ENCODE results near the gene ACOXL.

The ACOXL gene

DNA sequence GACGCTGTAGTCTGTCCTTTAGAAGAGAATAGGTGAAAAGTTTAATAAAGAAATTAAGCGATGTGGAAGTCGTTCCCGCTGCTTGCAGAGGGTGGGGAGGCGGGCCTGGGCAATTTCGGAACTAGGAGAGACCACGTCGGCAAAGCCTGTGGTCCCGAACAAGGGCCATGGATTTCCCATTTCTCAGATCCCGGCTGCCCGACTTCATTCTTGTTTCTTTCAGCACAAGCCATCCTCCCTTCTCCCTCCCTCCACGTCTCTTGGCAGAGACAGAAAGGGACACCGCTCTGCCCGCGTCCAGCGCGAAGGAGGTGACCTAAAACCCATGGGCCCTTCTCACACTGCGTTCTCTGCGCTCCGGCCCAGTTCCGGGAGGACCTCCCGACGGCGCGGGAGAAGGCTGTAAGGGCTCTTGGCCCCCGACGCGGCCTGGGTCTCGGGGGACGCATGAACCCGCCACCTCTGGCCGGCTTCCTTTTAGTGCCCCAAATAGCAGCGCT lies 386.2 kb downstream of the ACOXL start:
- TF ChIP-seq, protein P1, sequence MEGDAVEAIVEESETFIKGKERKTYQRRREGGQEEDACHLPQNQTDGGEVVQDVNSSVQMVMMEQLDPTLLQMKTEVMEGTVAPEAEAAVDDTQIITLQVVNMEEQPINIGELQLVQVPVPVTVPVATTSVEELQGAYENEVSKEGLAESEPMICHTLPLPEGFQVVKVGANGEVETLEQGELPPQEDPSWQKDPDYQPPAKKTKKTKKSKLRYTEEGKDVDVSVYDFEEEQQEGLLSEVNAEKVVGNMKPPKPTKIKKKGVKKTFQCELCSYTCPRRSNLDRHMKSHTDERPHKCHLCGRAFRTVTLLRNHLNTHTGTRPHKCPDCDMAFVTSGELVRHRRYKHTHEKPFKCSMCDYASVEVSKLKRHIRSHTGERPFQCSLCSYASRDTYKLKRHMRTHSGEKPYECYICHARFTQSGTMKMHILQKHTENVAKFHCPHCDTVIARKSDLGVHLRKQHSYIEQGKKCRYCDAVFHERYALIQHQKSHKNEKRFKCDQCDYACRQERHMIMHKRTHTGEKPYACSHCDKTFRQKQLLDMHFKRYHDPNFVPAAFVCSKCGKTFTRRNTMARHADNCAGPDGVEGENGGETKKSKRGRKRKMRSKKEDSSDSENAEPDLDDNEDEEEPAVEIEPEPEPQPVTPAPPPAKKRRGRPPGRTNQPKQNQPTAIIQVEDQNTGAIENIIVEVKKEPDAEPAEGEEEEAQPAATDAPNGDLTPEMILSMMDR (IDR thresholded peaks at IDR 0.05; ENCODE audit: low read depth, low read length, poor library complexity, severe bottlenecking), result no peak
- no peak; the same call in 1 of the 2 replicates for TF ChIP-seq EZH2phosphoT487 (IDR thresholded peaks at IDR 0.05; ENCODE audit: borderline replicate concordance, low read length)
- Histone ChIP-seq H3K9me2 (replicated peaks; ENCODE audit: control insufficient read depth, low read length) (no peaks in the 10 kb centered on the region), H3K27ac (ENCODE audit: low read depth, low read length) (no peak overlapping the region), H3K4me2 (ENCODE audit: low read length) (peak overlapping the region; percentile 97), H3K4me1 (ENCODE audit: control insufficient read depth, low read length) (peaks cover 44% of the 10 kb centered on the region), H4K20me1 (ENCODE audit: control insufficient read depth, insufficient read depth, low read depth, low read length) (peaks cover 13% of the 10 kb centered on the region), H3K36me3 (ENCODE audit: control insufficient read depth, low read length) (peaks cover 22% of the 10 kb centered on the region), H3F3A (ENCODE audit: control insufficient read depth, insufficient read depth) (peaks cover 3% of the 10 kb centered on the region; the same call in 1 of the 2 replicates), H3K27me3 (ENCODE audit: control insufficient read depth, low read length) (peaks cover 47% of the 10 kb centered on the region), H3K9me3 (ENCODE audit: control insufficient read depth, insufficient read depth, low read length) (no peaks in the 10 kb centered on the region), H3K4me3 (ENCODE audit: low read length) (peak overlapping the region; percentile 91), H3K79me2 (ENCODE audit: control insufficient read depth, low read length) (peaks cover 26% of the 10 kb centered on the region)

DNA sequence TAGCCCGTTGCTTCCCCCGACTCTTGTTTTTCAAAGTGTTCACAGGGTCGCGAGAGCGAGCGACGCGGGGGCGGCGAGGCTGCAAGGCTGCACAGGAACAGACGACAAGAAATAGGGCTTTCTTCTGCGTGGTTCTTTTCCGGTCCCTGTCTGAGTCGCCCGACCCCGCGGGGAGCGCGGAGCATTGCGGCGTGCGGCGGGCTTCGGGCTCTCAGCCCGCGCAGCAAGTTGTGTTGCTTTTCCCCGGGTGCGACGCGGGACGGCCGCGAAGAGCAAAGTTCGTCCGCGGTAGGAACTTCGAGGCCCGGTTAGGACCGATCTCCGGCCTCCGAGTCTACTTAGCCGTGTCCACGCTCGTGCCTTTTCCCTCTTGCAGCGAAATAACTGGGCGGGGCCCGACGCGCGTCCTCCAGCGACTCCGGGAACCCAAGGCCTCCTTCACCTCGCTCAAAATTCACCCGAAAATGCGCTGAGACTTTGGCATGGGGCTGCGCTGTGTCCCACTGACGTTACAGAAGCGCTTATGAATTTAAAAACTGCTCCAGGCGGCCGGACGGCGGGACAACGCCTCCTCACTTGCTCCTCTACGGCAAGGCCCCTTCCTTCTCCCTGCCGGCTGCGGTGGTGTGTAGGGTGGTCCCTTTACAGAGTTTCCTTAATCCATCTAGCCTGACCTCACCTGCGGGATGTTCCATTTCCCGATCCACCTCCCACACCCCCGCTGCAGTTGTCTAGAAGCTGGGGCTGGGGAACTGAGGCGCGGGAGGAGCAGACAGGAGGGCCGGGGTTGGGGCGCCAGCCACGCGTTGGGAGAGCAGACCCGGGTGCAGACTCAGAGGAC lies 386.8 kb downstream of the ACOXL start:
- Histone ChIP-seq H3K4me2 (ENCODE audit: low read length) (peak overlapping the region; percentile 97), H3K9me3 (ENCODE audit: control insufficient read depth, insufficient read depth, low read length) (no peaks in the 10 kb centered on the region), H3K27me3 (ENCODE audit: control insufficient read depth, low read length) (peaks cover 47% of the 10 kb centered on the region), H3K4me1 (ENCODE audit: control insufficient read depth, low read length) (peaks cover 51% of the 10 kb centered on the region), H3K79me2 (ENCODE audit: control insufficient read depth, low read length) (peaks cover 33% of the 10 kb centered on the region), H3F3A (ENCODE audit: control insufficient read depth, insufficient read depth) (peaks cover 3% of the 10 kb centered on the region; the same call in 1 of the 2 replicates), H3K27ac (ENCODE audit: low read depth, low read length) (no peak overlapping the region), H4K20me1 (ENCODE audit: control insufficient read depth, insufficient read depth, low read depth, low read length) (peaks cover 19% of the 10 kb centered on the region), H3K9me2 (replicated peaks; ENCODE audit: control insufficient read depth, low read length) (no peaks in the 10 kb centered on the region), H3K4me3 (ENCODE audit: low read length) (peak overlapping the region; percentile 91), H3K36me3 (ENCODE audit: control insufficient read depth, low read length) (peaks cover 28% of the 10 kb centered on the region)
- TF ChIP-seq, protein P1 (IDR thresholded peaks at IDR 0.05; ENCODE audit: low read depth, low read length, poor library complexity, severe bottlenecking), result no peak
- TF ChIP-seq EZH2phosphoT487 (IDR thresholded peaks at IDR 0.05; ENCODE audit: borderline replicate concordance, low read length), result peak; percentile 93

DNA sequence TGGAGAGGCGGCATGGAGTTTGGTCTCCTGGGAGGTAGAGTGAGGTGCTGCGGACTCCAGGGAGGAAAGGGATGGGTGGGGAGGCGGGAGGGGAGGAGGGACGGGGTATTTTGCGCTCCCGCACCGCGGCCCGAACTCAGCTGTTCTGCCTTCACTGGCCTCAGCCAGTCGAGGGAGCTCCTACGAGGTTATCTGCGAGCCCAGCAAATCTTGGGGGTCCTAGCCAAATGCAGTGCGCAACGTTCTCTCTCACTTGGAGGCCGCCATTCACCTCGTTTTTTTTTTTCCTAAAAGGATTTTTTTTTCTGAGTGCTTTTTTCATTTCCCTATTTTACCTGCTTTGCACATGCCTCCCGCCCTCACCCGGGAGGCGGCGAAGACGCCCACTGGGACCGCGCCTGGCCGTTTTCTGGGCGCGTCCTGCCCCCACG lies 387.5 kb downstream of the ACOXL start:
- TF ChIP-seq, protein P1 (IDR thresholded peaks at IDR 0.05; ENCODE audit: low read depth, low read length, poor library complexity, severe bottlenecking), result no peak
- TF ChIP-seq EZH2phosphoT487 (IDR thresholded peaks at IDR 0.05; ENCODE audit: borderline replicate concordance, low read length), result no peak
- H4K20me1 ChIP-seq (ENCODE audit: control insufficient read depth, insufficient read depth, low read depth, low read length), result peaks cover 24% of the 10 kb centered on the region
- H3K4me2 ChIP-seq (ENCODE audit: low read length), result peak overlapping the region; percentile 97
- peak overlapping the region; percentile 77 for H3K27ac ChIP-seq (ENCODE audit: low read depth, low read length)
- peaks cover 56% of the 10 kb centered on the region for H3K4me1 ChIP-seq (ENCODE audit: control insufficient read depth, low read length)
- no peaks in the 10 kb centered on the region for H3K9me2 ChIP-seq (replicated peaks; ENCODE audit: control insufficient read depth, low read length)
- peak overlapping the region; percentile 91 for H3K4me3 ChIP-seq (ENCODE audit: low read length)
- H3K36me3 ChIP-seq (ENCODE audit: control insufficient read depth, low read length), result peaks cover 35% of the 10 kb centered on the region
- peaks cover 47% of the 10 kb centered on the region for H3K27me3 ChIP-seq (ENCODE audit: control insufficient read depth, low read length)
- peaks cover 40% of the 10 kb centered on the region for H3K79me2 ChIP-seq (ENCODE audit: control insufficient read depth, low read length)
- H3F3A ChIP-seq (ENCODE audit: control insufficient read depth, insufficient read depth), result peaks cover 3% of the 10 kb centered on the region; the same call in 1 of the 2 replicates
- H3K9me3 ChIP-seq (ENCODE audit: control insufficient read depth, insufficient read depth, low read length), result no peaks in the 10 kb centered on the region
